Spleen (tissue), 11 donors: ENCODE measurements around the gene SLC25A51. TPM values are rescaled to one million over a fixed set of nuclear protein-coding genes. Genes with fewer than 3 reads are reported as not detected.

Source experiments
- DNase-seq: peaks from one replicate; pipeline ENCODE4 v3.0.0-alpha.2; 2020
- H3K27ac ChIP-seq, 8 donors: fragments of 200-600 bp; sonication (generic) in 7 of 8; 1 replicate in 4 of 8; 2 replicates in 4 of 8; pipeline versions ENCODE4 v1.5.0 to v1.8.0; 2016 to 2021; ENCODE audit warnings: inconsistent platforms in 4 of 8, mild to moderate bottlenecking in 4 of 8, moderate library complexity in 1 of 8
- H3K27me3 ChIP-seq, 7 donors: fragments of 200-600 bp; sonication (generic) in 6 of 7; replicated peaks in 1 of 7; 1 replicate in 4 of 7; 2 replicates in 3 of 7; pipeline versions ENCODE4 v1.5.0 to v1.8.0; 2016 to 2021; ENCODE audit warnings: inconsistent platforms in 3 of 7, mild to moderate bottlenecking in 1 of 7
- H3K36me3 ChIP-seq, 6 donors: fragments of 200-600 bp; sonication (generic) in 5 of 6; 1 replicate in 4 of 6; 2 replicates in 2 of 6; pipeline versions ENCODE4 v1.5.0 to v1.8.0; 2016 to 2021; ENCODE audit warnings: inconsistent platforms in 2 of 6
- H3K4me1 ChIP-seq, 6 donors: fragments of 200-600 bp; sonication (generic) in 5 of 6; 1 replicate in 3 of 6; 2 replicates in 3 of 6; pipeline versions ENCODE4 v1.5.0 to v1.8.0; 2016 to 2021; ENCODE audit warnings: inconsistent platforms in 3 of 6
- H3K4me3 ChIP-seq, 8 donors: fragments of 200-600 bp; sonication (generic) in 7 of 8; 1 replicate in 4 of 8; 2 replicates in 4 of 8; pipeline versions ENCODE4 v1.5.0 to v1.8.0; 2016 to 2021; ENCODE audit warnings: inconsistent platforms in 4 of 8, mild to moderate bottlenecking in 4 of 8, moderate library complexity in 2 of 8
- H3K9me3 ChIP-seq, 8 donors: fragments of 200-600 bp; sonication (generic) in 7 of 8; 1 replicate in 4 of 8; 2 replicates in 4 of 8; pipeline versions ENCODE4 v1.5.0 to v1.8.0; 2016 to 2021; ENCODE audit warnings: inconsistent platforms in 4 of 8
- CTCF ChIP-seq, 11 experiments: fragments of 200-600 bp in 7 of 11; fragments of 450-650 bp in 4 of 11; sonication (generic) in 4 of 11; IDR thresholded peaks in 8 of 11; conservative IDR thresholded peaks in 3 of 11; 1 replicate in 7 of 11; 2 replicates in 4 of 11; pipeline versions ENCODE4 v1.4.0 to v1.8.0; 2016 to 2021; ENCODE audit warnings: antibody characterized with exemption in 11 of 11, inconsistent platforms in 4 of 11, mild to moderate bottlenecking in 1 of 11
- POLR2A ChIP-seq, 3 donors: fragments of 450-650 bp; IDR thresholded peaks; one replicate each; pipeline ENCODE4 v1.5.1; 2017; ENCODE audit warnings: antibody characterized with exemption in 3 of 3, mild to moderate bottlenecking in 1 of 3
- POLR2AphosphoS5 ChIP-seq, 3 donors: sonication (generic); formaldehyde crosslinking; IDR thresholded peaks; one replicate each; pipeline ENCODE4 v1.5.1; 2017; ENCODE audit warnings: antibody characterized with exemption in 3 of 3
- WGBS, 5 donors: extraction: QIAGEN DNeasy Blood & Tissue Kit in 3 of 5; methylation state at CpG; one replicate each; pipeline versions ENCODE4 v1.1.5 to v1.1.7; 2013 to 2018; 5-methylcytosine and 5-hydroxymethylcytosine counted together
- intact Hi-C: fragments of 100-400 bp; cut with DNase I; formaldehyde crosslinking; loops from one replicate; pipeline ENCODE4 v1.15.0; 2023; ENCODE audit warnings: low total_unique reads
- polyA plus RNA-seq, 3 donors: library from polyadenylated mRNA; stranded (reverse); fragments of 200-250 nt; gene quantifications; one replicate each; pipeline ENCODE4 v1.2.1, GENCODE V29; 2013
- total RNA-seq, 7 donors: library from RNA; depleted of rRNA in 3 of 7; stranded (reverse); fragments of >200 nt in 3 of 7; fragmentation: NEBNext Ultra II Directional in 4 of 7; extraction: Animal tissue kit (Norgen Biotek cat#: 25700) in 4 of 7; gene quantifications; one replicate each; pipeline versions ENCODE4 v1.1.0 to v1.2.1, GENCODE V29; 2016 to 2021
- donor health status: healthy with polysubstance abuse.
- donor health status: DM: no; HTN: no; CAD: no; lungs with moderate emphysema.
- donor health status: DM: no; HTN: no; CAD: no.
- donor health status: Bipolar disorder and iron deficiency.
- donor health status: healthy.
- donor health status: DM: no; HTN: no; CAD: no.
- donor health status: DM: yes; HTN: yes; CAD: no.

Gene SLC25A51
- total and polyA plus RNA-seq, 10 donors = 3.7 to 36.9 (median 25.4) TPM

GRCh38 chr9:37917801-37918664 lies 14.1 kb upstream of the SLC25A51 start:
- 77 to 84% (median 81%) methylated on average over 21 of the region's 21 CpGs for WGBS, 5 donors
- Histone ChIP-seq H3K36me3 (no peaks in the 10 kb centered on the region), H3K27ac (peak overlapping the region in 6 of 8 donors; percentile 55 to 73 (median 64)), H3K4me1 (peaks cover 5 to 50% (median 19%) of the 10 kb centered on the region in 6 donors), H3K9me3 (no peaks in the 10 kb centered on the region), H3K4me3 (no peak overlapping the region), H3K27me3 (no peaks in the 10 kb centered on the region)
- intact Hi-C loops = loop anchor here (10.0 kb wide), 2 partner anchors 247 to 447 kb away; no protein-coding TSS in a partner anchor
- TF ChIP-seq POLR2AphosphoS5 (IDR thresholded peaks at IDR 0.05) (no peak), POLR2A (IDR thresholded peaks at IDR 0.05) (no peak)
- DNase-seq = peak; percentile 54

GRCh38 chr9:37917313-37917731 lies 13.4 kb upstream of the SLC25A51 start:
- WGBS, 5 donors = 44 to 55% (median 50%) methylated on average over 8 of the region's 8 CpGs
- no peaks in the 10 kb centered on the region for H3K27me3 ChIP-seq
- peaks cover 5 to 51% (median 19%) of the 10 kb centered on the region in 6 donors for H3K4me1 ChIP-seq
- intact Hi-C loops = loop anchor here (10.0 kb wide), 2 partner anchors 247 to 447 kb away; no protein-coding TSS in a partner anchor
- peak overlapping the region in 7 of 8 donors; percentile 29 to 73 (median 64) for H3K27ac ChIP-seq
- no peaks in the 10 kb centered on the region for H3K36me3 ChIP-seq
- no peak for TF ChIP-seq POLR2AphosphoS5 (IDR thresholded peaks at IDR 0.05)
- no peak for TF ChIP-seq CTCF (IDR thresholded peaks at IDR 0.05 in 8 of 11, conservative IDR thresholded peaks at IDR 0.05 in 3 of 11)
- no peak for TF ChIP-seq POLR2A (IDR thresholded peaks at IDR 0.05)
- DNase-seq = peak; percentile 72
- no peaks in the 10 kb centered on the region for H3K9me3 ChIP-seq
- no peak overlapping the region for H3K4me3 ChIP-seq

GRCh38 chr9:37916471-37917312 lies 12.8 kb upstream of the SLC25A51 start:
- DNase-seq = no peak
- Histone ChIP-seq H3K27ac (peak overlapping the region in 7 of 8 donors; percentile 43 to 73 (median 64)), H3K9me3 (no peaks in the 10 kb centered on the region), H3K4me3 (no peak overlapping the region), H3K27me3 (no peaks in the 10 kb centered on the region), H3K36me3 (no peaks in the 10 kb centered on the region), H3K4me1 (peaks cover 5 to 57% (median 19%) of the 10 kb centered on the region in 6 donors)
- intact Hi-C loops = loop anchor here (10.0 kb wide), 2 partner anchors 248 to 448 kb away; no protein-coding TSS in a partner anchor
- TF ChIP-seq POLR2AphosphoS5 (IDR thresholded peaks at IDR 0.05) (peak in 1 of 3 donors; percentile 29), CTCF (IDR thresholded peaks at IDR 0.05 in 8 of 11, conservative IDR thresholded peaks at IDR 0.05 in 3 of 11) (no peak)
- 73 to 88% (median 80%) methylated on average over 18 of the region's 18 CpGs for WGBS, 5 donors

- no peaks in the 10 kb centered on the region for H3K27me3 ChIP-seq
- H3K4me3 ChIP-seq = no peak overlapping the region
- DNase-seq = peak; percentile 73
- no peaks in the 10 kb centered on the region for H3K36me3 ChIP-seq
- no peak for TF ChIP-seq POLR2A (IDR thresholded peaks at IDR 0.05)
- no peak for TF ChIP-seq CTCF (IDR thresholded peaks at IDR 0.05 in 8 of 11, conservative IDR thresholded peaks at IDR 0.05 in 3 of 11)
- no peak for TF ChIP-seq POLR2AphosphoS5 (IDR thresholded peaks at IDR 0.05)
- intact Hi-C loops = loop anchor here (10.0 kb wide), 2 partner anchors 249 to 449 kb away; no protein-coding TSS in a partner anchor
- 87 to 97% (median 87%) methylated on average over 10 to 14 of the region's 14 CpGs for WGBS, 5 donors
- H3K27ac ChIP-seq = peak overlapping the region in 6 of 8 donors; percentile 43 to 73 (median 64)
- H3K4me1 ChIP-seq = peaks cover 5 to 64% (median 22%) of the 10 kb centered on the region in 6 donors
- H3K9me3 ChIP-seq = no peaks in the 10 kb centered on the region
Observed at GRCh38 chr9:37915911-37916470, 12.1 kb upstream of the SLC25A51 start.
